ENCODE measurements around the gene FCMR.

Gene FCMR

GRCh38 chr1:206953626-206954025, 31.9 kb upstream of the FCMR start:
- no peaks in the 10 kb centered on the region for H3K36me3 ChIP-seq (replicated peaks)

GRCh38 chr1:206953126-206953525, 31.4 kb upstream of the FCMR start:
- no peak overlapping the region for H3K4me3 ChIP-seq (ENCODE audit: low read depth, low read length)
- no peak overlapping the region for H3K27ac ChIP-seq
- in situ Hi-C loops (cut with HindIII; ENCODE audit: low pct_ligation_motif_present, low sequenced_read_pairs), result no loop called here
- no peaks in the 10 kb centered on the region for H3K36me3 ChIP-seq (replicated peaks)
- no peak for TF ChIP-seq CTCF (IDR thresholded peaks at IDR 0.05; ENCODE audit: low read depth, low read length, missing control alignments)
- H3K27me3 ChIP-seq (replicated peaks), result no peaks in the 10 kb centered on the region
- DNase-seq, result no peak

More at GRCh38 chr1:206953626-206954025, 31.9 kb upstream of the FCMR start:
- H3K4me3 ChIP-seq (ENCODE audit: low read depth, low read length), result no peak overlapping the region
- in situ Hi-C loops (cut with HindIII; ENCODE audit: low pct_ligation_motif_present, low sequenced_read_pairs), result no loop called here
- no peak for TF ChIP-seq CTCF (IDR thresholded peaks at IDR 0.05; ENCODE audit: low read depth, low read length, missing control alignments)
- H3K27ac ChIP-seq, result no peak overlapping the region
- no peaks in the 10 kb centered on the region for H3K27me3 ChIP-seq (replicated peaks)
- no peak for DNase-seq

- no peak overlapping the region for H3K27ac ChIP-seq
- no peak overlapping the region for H3K4me3 ChIP-seq (ENCODE audit: low read depth, low read length)
- no peaks in the 10 kb centered on the region for H3K27me3 ChIP-seq (replicated peaks)
- TF ChIP-seq CTCF (IDR thresholded peaks at IDR 0.05; ENCODE audit: low read depth, low read length, missing control alignments), result no peak
- DNase-seq, result no peak
- in situ Hi-C loops (cut with HindIII; ENCODE audit: low pct_ligation_motif_present, low sequenced_read_pairs), result no loop called here
- no peaks in the 10 kb centered on the region for H3K36me3 ChIP-seq (replicated peaks)
Measured at GRCh38 chr1:206952171-206952570, 30.4 kb upstream of the FCMR start.

- in situ Hi-C loops (cut with HindIII; ENCODE audit: low pct_ligation_motif_present, low sequenced_read_pairs), result no loop called here
Measured at GRCh38 chr1:206951318-206952100, 29.8 kb upstream of the FCMR start.

GRCh38 chr1:206949641-206950040, 27.9 kb upstream of the FCMR start:
- in situ Hi-C loops (cut with HindIII; ENCODE audit: low pct_ligation_motif_present, low sequenced_read_pairs), result no loop called here
- TF ChIP-seq CTCF (IDR thresholded peaks at IDR 0.05; ENCODE audit: low read depth, low read length, missing control alignments), result no peak
- no peak for DNase-seq
- Histone ChIP-seq H3K27ac (no peak overlapping the region), H3K4me3 (ENCODE audit: low read depth, low read length) (no peak overlapping the region), H3K36me3 (replicated peaks) (no peaks in the 10 kb centered on the region), H3K27me3 (replicated peaks) (peaks cover 9% of the 10 kb centered on the region)

More at GRCh38 chr1:206951318-206952100, 29.8 kb upstream of the FCMR start:
- no peak overlapping the region for H3K4me3 ChIP-seq (ENCODE audit: low read depth, low read length)
- H3K27ac ChIP-seq, result no peak overlapping the region
- H3K36me3 ChIP-seq (replicated peaks), result no peaks in the 10 kb centered on the region
- peaks cover 2% of the 10 kb centered on the region for H3K27me3 ChIP-seq (replicated peaks)
- DNase-seq, result no peak
- no peak for TF ChIP-seq CTCF (IDR thresholded peaks at IDR 0.05; ENCODE audit: low read depth, low read length, missing control alignments)

GRCh38 chr1:206949208-206949607, 27.5 kb upstream of the FCMR start:
- Histone ChIP-seq H3K27me3 (replicated peaks) (peaks cover 9% of the 10 kb centered on the region), H3K36me3 (replicated peaks) (no peaks in the 10 kb centered on the region), H3K4me3 (ENCODE audit: low read depth, low read length) (no peak overlapping the region), H3K27ac (no peak overlapping the region)
- no peak for DNase-seq
- in situ Hi-C loops (cut with HindIII; ENCODE audit: low pct_ligation_motif_present, low sequenced_read_pairs), result no loop called here
- no peak for TF ChIP-seq CTCF (IDR thresholded peaks at IDR 0.05; ENCODE audit: low read depth, low read length, missing control alignments)

Measured in brain microvascular endothelial cell (primary cell).